LNCAP (cell line): Measurements from ENCODE around the gene NT5DC4.

Experiments used
- CTCF ChIP-seq: fragments of 450-650 bp; IDR thresholded peaks from 2 replicates; pipeline ENCODE4 v1.5.1; 2017; ENCODE audit warnings: mild to moderate bottlenecking

The NT5DC4 gene

GRCh38 chr2:112710956-112711750, 9.7 kb upstream of the NT5DC4 start:
- no peak for TF ChIP-seq CTCF

GRCh38 chr2:112712465-112712864, 8.4 kb upstream of the NT5DC4 start:
- TF ChIP-seq CTCF = no peak

GRCh38 chr2:112712903-112713584, 7.8 kb upstream of the NT5DC4 start:
- no peak for TF ChIP-seq CTCF

GRCh38 chr2:112713585-112713925, 7.3 kb upstream of the NT5DC4 start:
- TF ChIP-seq CTCF = no peak

GRCh38 chr2:112713926-112714325, 6.9 kb upstream of the NT5DC4 start:
- no peak for TF ChIP-seq CTCF

GRCh38 chr2:112714331-112714730, 6.5 kb upstream of the NT5DC4 start:
- TF ChIP-seq CTCF = no peak

GRCh38 chr2:112714836-112715631, 5.8 kb upstream of the NT5DC4 start:
- no peak for TF ChIP-seq CTCF
